ENCODE results near the gene ARAP1.

ARAP1 gene

DNA sequence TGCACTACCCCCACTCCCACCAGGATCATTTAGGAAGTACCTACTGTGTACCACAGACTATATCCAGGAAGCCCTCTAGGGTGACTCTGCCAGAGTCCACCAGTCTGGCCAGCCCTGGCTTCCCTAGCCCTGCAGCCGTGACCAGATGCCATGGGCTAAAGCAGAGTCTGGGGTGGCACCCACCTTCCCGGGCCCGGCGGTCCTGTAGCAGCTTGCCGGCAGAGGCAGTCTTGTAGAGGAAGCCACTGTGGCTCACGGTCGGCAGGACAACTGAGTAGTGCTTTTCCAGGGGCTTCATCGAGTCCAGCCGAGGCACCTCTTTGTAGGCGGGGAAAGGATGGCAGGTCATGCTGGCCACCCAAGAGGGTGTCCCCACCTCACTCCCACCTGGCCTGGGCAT lies 50.7 kb downstream of the ARAP1 start:
- H3K4me3 ChIP-seq: no peak overlapping the region
- H3K9me3 ChIP-seq: no peaks in the 10 kb centered on the region
- peaks cover 19% of the 10 kb centered on the region for H3K4me1 ChIP-seq
- H3K27me3 ChIP-seq (ENCODE audit: low read depth): no peaks in the 10 kb centered on the region
- H3K36me3 ChIP-seq (replicated peaks): peaks cover 24% of the 10 kb centered on the region
- in situ Hi-C loops (cut with MboI; ENCODE audit: low sequenced_read_pairs): no loop called here
- no peak for DNase-seq (ENCODE audit: low spot score in 2 of 2)

DNA sequence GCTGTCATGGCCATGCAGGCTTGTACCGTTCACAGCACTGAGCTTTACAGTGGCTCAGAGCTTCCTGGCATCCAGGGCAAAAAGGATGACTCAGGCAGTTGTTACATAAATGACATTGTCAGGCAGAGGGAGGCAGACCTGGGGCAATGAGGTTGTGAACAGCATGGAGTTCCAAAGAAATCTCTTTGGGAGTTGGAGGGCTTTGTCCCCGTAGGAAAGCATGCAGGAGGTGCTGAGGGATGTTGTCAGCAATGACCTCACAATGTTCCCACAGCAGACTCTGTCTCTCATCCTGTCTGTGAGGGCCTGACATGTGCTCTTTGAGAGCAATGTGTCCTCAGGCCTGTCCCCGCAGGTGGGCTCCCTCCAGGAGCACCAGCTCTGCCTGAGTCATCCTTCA lies 52.1 kb downstream of the ARAP1 start:
- Histone ChIP-seq H3K4me1 (peaks cover 5% of the 10 kb centered on the region), H3K4me3 (no peak overlapping the region), H3K36me3 (replicated peaks) (peaks cover 36% of the 10 kb centered on the region), H3K27me3 (ENCODE audit: low read depth) (no peaks in the 10 kb centered on the region), H3K9me3 (no peaks in the 10 kb centered on the region)
- no peak for DNase-seq (ENCODE audit: low spot score in 2 of 2)
- in situ Hi-C loops (cut with MboI; ENCODE audit: low sequenced_read_pairs): no loop called here

DNA sequence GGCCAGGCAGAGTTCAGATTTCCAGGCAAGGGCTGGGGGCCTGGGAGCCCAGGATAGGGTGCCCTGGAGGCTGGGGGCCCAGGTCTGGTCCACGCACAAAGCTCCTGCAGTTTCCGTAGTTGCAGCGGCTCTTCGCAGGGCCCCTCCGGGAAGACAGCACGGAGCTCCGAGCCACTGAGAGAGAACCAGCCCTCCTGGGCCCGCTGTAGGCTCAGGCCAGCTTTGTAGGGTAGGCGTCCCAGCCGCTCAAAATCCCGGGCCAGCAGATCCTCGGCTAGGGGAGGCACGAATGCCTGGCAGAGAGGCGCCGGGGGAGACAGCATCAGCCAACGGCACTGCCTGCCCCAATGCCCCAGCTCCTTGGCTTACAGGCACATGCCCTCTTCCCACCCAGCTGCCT lies 54.4 kb downstream of the ARAP1 start:
- no peaks in the 10 kb centered on the region for H3K9me3 ChIP-seq
- no peak overlapping the region for H3K4me3 ChIP-seq
- H3K27me3 ChIP-seq (ENCODE audit: low read depth): no peaks in the 10 kb centered on the region
- H3K36me3 ChIP-seq (replicated peaks): peaks cover 49% of the 10 kb centered on the region
- in situ Hi-C loops (cut with MboI; ENCODE audit: low sequenced_read_pairs): no loop called here
- DNase-seq (ENCODE audit: low spot score in 2 of 2): no peak
- H3K4me1 ChIP-seq: no peaks in the 10 kb centered on the region

DNA sequence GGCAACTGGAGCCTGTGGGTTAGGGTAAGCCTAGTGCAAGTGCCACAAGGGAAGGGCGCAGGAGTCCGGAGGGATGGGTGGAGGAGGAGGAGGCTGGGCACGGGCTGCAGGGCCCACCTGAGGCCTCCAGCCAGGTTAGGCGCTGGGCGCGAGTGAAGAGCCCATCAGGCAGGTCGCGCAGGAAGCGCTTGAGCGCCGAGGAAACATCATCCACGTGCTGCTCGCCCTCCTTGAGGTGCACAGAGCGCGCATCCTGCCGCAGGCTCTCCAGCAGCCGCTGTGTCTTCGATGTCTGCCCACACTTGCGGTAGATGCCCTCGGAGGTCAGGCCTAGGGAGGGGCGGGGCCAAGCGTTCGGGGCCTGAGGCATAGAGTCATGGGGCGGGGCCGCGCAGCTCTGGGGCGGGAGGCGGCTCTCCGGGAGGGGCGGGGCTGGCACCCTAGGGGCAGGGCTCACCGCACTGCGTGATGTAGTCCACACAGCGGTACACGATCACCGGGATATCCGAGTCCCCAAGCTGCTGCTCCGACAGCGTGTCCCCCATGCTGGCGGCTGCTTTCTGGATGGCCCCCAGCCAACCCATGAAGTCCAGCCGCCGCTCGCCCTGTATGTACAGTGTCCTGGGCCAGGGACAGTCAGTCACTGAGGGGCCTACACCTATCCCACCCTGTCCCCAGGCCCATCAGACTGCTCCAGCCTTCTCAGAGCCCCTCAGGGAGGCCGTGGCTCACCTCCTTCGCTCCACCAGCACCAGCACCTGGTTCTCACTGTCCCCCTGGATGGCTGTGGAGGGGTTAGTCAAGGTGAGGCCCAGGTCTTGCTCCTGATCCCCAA lies 55.1 kb downstream of the ARAP1 start:
- Histone ChIP-seq H3K36me3 (replicated peaks) (peaks cover 53% of the 10 kb centered on the region), H3K27me3 (ENCODE audit: low read depth) (no peaks in the 10 kb centered on the region), H3K9me3 (no peaks in the 10 kb centered on the region), H3K4me3 (no peak overlapping the region), H3K4me1 (no peaks in the 10 kb centered on the region)
- in situ Hi-C loops (cut with MboI; ENCODE audit: low sequenced_read_pairs): no loop called here
- no peak for DNase-seq (ENCODE audit: low spot score in 2 of 2)

DNA sequence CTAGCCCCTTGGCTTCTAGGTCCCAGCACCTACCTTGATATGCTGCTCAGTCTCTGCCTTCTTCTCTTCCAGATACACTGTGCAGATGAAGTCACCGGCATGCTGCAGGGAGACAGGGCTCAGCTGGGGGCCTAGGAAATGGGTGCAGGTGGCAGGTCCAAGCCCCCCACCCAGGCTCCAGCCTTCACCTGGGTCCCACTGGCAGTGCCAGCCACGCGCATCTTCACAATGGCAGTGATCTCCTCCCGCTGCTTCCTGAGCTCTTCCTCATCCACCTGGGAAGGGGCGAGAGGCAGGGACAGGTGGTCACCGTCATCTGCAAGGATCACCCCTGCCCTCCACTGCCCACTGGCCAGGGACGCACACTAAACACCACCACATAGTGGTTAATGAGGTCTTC lies 56.9 kb downstream of the ARAP1 start:
- Histone ChIP-seq H3K27me3 (ENCODE audit: low read depth) (no peaks in the 10 kb centered on the region), H3K36me3 (replicated peaks) (peaks cover 51% of the 10 kb centered on the region), H3K4me1 (no peaks in the 10 kb centered on the region), H3K9me3 (no peaks in the 10 kb centered on the region), H3K4me3 (no peak overlapping the region)
- no peak for DNase-seq (ENCODE audit: low spot score in 2 of 2)
- in situ Hi-C loops (cut with MboI; ENCODE audit: low sequenced_read_pairs): no loop called here

DNA sequence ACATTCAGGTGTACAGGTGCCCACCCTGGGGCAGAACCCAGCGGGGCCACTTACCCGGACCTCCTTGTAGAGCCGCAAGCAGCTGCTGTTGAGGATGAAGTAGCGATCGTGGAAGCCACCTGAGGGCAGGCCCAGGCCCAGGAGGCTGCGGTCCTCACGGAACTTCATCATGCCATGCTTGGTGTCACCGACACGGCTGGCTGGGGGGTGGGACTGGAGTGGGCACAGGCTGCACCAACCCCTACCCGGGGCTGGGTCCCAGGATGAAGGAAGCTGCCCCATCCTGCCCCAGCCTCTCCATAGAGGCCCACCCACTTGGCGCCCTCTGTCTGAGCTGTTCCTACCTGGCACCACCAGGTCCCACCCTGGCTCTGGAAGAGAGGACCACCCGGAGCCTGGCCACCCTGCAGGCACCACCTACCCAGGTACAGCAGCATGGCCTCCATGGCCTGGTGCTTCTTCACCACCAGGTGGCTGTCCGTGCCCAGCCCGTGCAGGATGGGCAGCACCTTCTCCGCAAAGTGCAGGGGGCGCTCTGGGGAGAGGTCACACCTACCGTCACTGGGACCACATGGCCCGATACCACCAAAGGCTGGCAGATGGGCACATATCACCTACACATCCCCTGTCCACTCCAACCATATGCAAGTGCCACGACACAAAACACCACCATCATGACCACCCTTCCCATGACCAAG lies 58.8 kb downstream of the ARAP1 start:
- in situ Hi-C loops (cut with MboI; ENCODE audit: low sequenced_read_pairs): no loop called here
- Histone ChIP-seq H3K27me3 (ENCODE audit: low read depth) (no peaks in the 10 kb centered on the region), H3K36me3 (replicated peaks) (peaks cover 43% of the 10 kb centered on the region), H3K4me3 (no peak overlapping the region), H3K4me1 (no peaks in the 10 kb centered on the region), H3K9me3 (no peaks in the 10 kb centered on the region)
- no peak for DNase-seq (ENCODE audit: low spot score in 2 of 2)

DNA sequence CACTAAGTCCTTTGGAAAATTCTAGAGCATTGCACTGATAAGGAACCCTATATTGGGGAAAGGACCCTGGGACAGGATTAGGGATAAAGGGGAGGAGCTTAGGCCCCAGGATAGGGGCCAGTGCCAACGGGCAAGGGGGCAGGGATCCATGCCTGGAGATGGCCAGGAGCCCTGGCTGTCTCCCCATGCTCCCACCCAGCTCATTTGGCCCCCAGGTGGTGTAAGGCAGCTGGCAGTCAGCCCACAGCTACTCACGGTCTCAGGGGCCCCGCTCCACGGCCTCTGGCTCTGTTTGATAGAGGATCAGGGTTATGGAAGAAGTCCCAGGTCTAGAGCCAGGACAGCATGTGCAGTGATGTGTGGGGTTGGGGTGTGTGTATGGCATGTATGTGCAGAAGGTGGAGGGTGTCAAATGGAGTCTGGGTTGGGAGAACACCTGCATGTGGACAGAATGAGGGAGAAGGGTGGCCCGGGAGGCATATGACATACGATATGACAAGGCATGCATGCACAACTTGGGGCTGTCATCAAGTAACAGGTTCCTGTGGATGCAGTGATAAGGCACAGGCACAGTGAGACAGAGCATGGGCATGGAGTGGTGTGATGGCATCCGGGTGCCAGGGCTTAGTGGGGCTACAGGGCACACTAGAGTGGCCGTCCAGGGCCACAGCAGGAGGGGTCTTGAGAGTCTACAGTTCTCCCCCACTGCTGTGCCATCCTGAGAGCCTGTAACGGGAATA lies 59.5 kb downstream of the ARAP1 start:
- Histone ChIP-seq H3K9me3 (no peaks in the 10 kb centered on the region), H3K4me1 (no peaks in the 10 kb centered on the region), H3K36me3 (replicated peaks) (peaks cover 45% of the 10 kb centered on the region), H3K4me3 (no peak overlapping the region), H3K27me3 (ENCODE audit: low read depth) (no peaks in the 10 kb centered on the region)
- no peak for DNase-seq (ENCODE audit: low spot score in 2 of 2)
- in situ Hi-C loops (cut with MboI; ENCODE audit: low sequenced_read_pairs): no loop called here

DNA sequence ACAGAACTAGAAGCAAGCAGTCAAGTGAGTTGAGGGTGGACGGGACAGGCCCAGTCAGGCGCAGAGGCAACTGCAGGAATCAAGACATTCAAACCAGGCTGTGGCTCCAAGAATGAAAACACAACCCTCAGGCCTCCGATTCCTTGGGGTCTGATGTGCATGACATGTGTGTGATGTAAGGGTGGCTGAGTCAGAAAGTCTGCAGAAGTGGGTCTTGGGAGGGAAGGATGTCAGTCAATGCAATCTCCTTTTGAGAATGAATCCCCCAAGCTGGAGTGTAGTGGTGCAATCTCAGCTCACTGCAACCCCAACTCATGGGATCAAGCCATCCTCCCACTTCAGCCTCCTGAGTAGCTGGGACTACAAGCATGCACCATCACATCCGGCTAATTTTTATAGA lies 62.0 kb downstream of the ARAP1 start:
- peaks cover 27% of the 10 kb centered on the region for H3K36me3 ChIP-seq (replicated peaks)
- no peak overlapping the region for H3K4me3 ChIP-seq
- no peaks in the 10 kb centered on the region for H3K4me1 ChIP-seq
- H3K9me3 ChIP-seq: no peaks in the 10 kb centered on the region
- in situ Hi-C loops (cut with MboI; ENCODE audit: low sequenced_read_pairs): no loop called here
- DNase-seq (ENCODE audit: low spot score in 2 of 2): no peak
- H3K27me3 ChIP-seq (ENCODE audit: low read depth): no peaks in the 10 kb centered on the region

DNA sequence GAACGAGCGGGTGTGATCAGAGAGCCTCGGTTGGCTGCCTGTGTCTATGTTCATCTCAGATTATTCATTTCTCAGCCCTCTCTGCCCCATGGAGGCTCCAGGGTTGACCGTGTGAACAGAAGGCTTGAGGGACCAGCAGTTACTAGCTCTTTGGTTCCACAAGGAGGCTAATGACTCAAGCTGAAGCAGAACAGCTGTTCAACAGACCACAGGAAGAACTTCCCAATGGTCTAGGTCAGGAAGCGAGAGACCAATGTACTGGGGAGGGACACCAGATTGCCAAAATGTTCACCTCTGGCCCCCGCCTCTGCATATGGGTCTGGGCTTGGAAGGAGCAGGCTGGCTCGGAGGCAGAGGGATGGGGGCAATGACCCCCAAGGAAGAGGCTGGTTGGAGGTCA lies 63.3 kb downstream of the ARAP1 start:
- peaks cover 20% of the 10 kb centered on the region for H3K36me3 ChIP-seq (replicated peaks)
- no peak for DNase-seq (ENCODE audit: low spot score in 2 of 2)
- in situ Hi-C loops (cut with MboI; ENCODE audit: low sequenced_read_pairs): no loop called here

DNA sequence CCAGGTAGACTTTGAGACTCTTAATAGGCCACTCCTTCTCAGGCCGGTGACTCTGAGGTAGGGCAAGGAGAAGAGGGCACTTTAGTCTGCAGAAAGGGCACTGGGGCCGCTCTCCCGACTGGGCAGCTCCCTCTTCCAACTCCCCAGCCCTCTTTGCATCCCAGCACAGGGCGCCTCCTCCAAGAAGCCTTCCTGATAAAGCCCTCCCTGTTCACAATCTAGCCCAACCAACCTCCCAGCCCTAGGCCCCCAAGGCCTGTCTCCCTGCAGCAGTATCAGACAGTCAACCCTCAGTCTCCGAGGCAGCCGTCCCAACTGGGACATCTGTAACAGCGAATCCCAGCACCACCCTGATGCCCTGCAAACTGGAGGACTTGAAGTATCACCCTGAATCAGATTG lies 63.7 kb downstream of the ARAP1 start:
- Histone ChIP-seq H3K27me3 (ENCODE audit: low read depth) (no peaks in the 10 kb centered on the region), H3K36me3 (replicated peaks) (peaks cover 18% of the 10 kb centered on the region), H3K9me3 (no peaks in the 10 kb centered on the region), H3K4me1 (no peaks in the 10 kb centered on the region), H3K4me3 (no peak overlapping the region)
- in situ Hi-C loops (cut with MboI; ENCODE audit: low sequenced_read_pairs): no loop called here
- no peak for DNase-seq (ENCODE audit: low spot score in 2 of 2)

More for the DNA sequence above, 63.3 kb downstream of the ARAP1 start:
- no peaks in the 10 kb centered on the region for H3K9me3 ChIP-seq
- H3K4me3 ChIP-seq: no peak overlapping the region
- no peaks in the 10 kb centered on the region for H3K4me1 ChIP-seq
- no peaks in the 10 kb centered on the region for H3K27me3 ChIP-seq (ENCODE audit: low read depth)

DNA sequence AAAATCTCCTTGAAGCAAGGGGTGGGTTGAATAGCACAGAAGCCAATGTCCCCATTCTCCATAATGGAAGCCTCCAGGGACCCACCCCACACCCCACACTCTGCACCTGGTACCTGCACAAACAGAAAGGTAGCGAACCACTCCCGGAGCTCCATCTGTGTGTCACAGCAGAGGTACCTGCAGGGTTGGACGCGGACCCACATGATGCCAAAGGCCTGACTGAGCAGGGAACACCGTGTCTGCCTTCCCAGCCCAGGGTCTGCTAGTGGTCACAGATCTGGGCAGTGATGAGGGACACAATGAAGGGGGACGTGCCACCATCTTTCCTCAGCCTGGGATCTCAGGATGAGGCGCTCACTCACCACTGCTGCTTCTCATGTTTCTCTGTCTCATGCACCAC lies 64.9 kb downstream of the ARAP1 start:
- in situ Hi-C loops (cut with MboI; ENCODE audit: low sequenced_read_pairs): no loop called here

DNA sequence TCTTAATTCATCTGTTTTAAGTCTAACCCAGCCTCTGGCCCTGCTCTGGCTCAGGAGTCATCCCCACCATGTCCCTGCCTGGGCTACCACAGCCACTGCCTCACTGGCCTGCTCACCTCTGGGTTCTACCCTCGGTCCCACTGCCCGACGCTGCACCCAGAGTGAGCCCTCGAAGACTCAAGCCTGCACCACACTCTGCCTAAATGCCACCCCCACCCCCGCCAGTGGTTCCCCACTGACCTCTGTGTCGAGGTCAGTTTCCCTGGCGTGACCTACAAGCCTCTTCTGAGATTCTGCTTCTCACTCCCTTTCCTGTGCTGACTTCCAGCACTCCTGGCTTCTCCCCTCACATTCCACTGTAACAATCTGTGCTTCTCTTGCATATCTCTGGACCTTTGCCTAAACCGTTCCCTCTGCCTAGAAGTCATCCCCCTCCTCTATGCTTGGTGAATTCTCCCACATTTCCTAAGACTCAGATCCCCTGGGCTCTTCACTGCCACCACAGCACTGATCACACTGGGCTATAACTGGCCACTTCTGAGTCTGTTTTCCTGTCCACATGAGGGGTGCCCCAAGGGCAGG lies 65.5 kb downstream of the ARAP1 start:
- in situ Hi-C loops (cut with MboI; ENCODE audit: low sequenced_read_pairs): no loop called here
- Histone ChIP-seq H3K36me3 (replicated peaks) (peaks cover 9% of the 10 kb centered on the region), H3K27me3 (ENCODE audit: low read depth) (no peaks in the 10 kb centered on the region)

More for the DNA sequence above, 64.9 kb downstream of the ARAP1 start:
- Histone ChIP-seq H3K4me1 (no peaks in the 10 kb centered on the region), H3K9me3 (no peaks in the 10 kb centered on the region), H3K36me3 (replicated peaks) (peaks cover 10% of the 10 kb centered on the region), H3K4me3 (no peak overlapping the region), H3K27me3 (ENCODE audit: low read depth) (no peaks in the 10 kb centered on the region)
- DNase-seq (ENCODE audit: low spot score in 2 of 2): no peak

DNA sequence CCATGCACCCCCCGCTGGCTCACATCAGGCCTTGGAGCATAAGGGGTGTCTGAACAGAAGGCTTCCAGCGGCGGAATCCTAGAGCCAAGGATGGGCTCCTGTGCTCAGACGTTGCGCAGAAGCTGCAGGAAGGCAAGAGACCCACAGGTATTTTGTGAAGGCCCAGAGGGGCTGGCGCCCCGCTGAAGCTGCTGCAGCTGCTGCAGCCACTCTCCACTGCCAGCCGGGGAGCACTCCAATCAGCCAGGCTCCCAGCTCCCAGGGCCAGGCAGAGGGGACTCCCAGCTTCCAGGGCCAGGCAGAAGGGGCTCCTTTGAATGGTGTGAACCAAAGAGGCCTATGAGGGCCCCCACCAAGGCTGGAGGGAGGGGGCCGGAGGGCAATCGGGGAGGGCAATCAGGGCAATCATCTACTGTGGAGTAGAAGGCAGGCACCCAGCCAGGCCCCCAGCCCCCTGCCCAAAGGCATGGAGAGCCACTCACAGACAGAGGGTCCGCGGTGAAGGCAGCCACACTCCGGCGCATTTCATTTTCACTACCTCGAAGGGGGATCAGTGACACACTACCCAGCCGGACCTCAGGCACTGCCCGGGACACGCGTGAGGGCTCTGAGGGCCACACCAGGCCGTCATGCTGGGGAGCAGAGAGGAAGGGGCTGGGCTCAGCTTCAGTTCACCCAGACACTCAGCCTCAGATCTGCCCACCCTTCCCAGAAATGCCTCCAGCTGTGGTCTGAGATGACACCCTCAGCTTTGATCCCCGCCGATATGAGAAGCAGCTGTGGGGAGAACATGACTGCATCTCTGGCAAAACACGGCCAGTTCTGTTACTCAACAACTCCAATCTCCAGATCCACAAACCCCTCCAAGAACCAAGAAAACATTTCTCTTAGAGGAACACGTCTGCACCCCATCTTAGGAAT lies 66.4 kb downstream of the ARAP1 start:
- Histone ChIP-seq H3K9me3 (no peaks in the 10 kb centered on the region), H3K36me3 (replicated peaks) (peaks cover 6% of the 10 kb centered on the region), H3K27me3 (ENCODE audit: low read depth) (no peaks in the 10 kb centered on the region), H3K4me1 (no peaks in the 10 kb centered on the region), H3K4me3 (no peak overlapping the region)
- in situ Hi-C loops (cut with MboI; ENCODE audit: low sequenced_read_pairs): no loop called here
- no peak for DNase-seq (ENCODE audit: low spot score in 2 of 2)

More for the DNA sequence above, 65.5 kb downstream of the ARAP1 start:
- Histone ChIP-seq H3K4me1 (no peaks in the 10 kb centered on the region), H3K4me3 (no peak overlapping the region), H3K9me3 (no peaks in the 10 kb centered on the region)
- DNase-seq (ENCODE audit: low spot score in 2 of 2): no peak
